Posterior cingulate gyrus (tissue), 11 donors: Measurements from ENCODE around the gene RIPOR3.
"Not testable (repeated sequence)": the region's sequence is repeated elsewhere in the genome, so short reads cannot be mapped to it uniquely, and the experiment has no call there.

Experiments
- DNase-seq, 10 donors: peaks; one replicate each; pipeline versions ENCODE4 v3.0.0 to v3.0.0-alpha.2; 2020 to 2021; ENCODE audit warnings: mixed read lengths in 3 of 10
- intact Hi-C: fragments of 100-400 bp; cut with DNase I; formaldehyde crosslinking; loops from one replicate; pipeline ENCODE4 v1.15.1; 2023

Gene RIPOR3

DNA sequence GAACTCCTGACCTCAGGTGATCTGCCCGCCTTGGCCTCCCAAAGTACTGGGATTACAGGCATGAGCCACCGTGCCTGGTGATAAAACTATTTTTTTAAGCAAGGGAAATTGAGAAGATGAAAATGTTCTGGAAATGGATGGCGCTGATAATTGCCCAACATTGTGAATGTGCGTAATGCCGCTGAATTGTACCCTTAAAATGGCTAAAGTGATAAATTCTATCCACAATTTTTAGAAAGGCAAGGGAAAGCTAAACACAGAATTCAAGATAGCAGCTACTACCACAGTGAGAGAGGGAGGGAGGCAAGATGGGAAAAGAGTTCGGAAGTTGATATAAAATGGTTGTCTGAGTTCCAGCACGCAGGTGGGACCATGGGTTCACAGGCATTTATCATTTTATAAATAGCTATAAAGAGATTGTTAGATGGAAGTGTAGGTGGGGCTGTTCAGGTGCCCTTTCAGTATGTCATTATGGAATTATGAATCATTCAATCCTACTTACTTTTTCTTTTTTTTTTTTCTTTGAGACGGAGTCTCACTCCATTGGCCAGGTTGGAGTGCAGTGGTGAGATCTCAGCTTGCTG is 8.3 kb downstream of the RIPOR3 start:
- no peak for DNase-seq
- intact Hi-C loops = no loop called here

DNA sequence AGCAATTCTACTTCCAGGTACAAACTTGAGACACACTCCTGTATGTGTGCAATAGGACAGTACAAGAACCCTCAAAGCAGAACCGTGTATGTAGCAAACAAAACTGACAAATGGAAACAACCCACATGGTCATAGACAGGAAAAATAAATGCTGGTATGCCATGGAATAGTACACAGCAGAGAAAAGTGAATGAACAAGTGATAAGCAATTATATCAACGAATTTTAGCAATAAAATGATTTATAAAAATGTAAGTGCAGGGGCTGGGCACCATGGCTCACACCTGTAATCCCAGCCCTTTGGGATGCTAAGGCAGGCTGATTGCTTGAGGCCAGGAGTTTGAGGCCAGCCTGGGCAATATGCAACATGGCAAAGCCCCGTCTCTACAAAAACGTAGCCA is 9.3 kb downstream of the RIPOR3 start:
- intact Hi-C loops = no loop called here
- DNase-seq = no peak

DNA sequence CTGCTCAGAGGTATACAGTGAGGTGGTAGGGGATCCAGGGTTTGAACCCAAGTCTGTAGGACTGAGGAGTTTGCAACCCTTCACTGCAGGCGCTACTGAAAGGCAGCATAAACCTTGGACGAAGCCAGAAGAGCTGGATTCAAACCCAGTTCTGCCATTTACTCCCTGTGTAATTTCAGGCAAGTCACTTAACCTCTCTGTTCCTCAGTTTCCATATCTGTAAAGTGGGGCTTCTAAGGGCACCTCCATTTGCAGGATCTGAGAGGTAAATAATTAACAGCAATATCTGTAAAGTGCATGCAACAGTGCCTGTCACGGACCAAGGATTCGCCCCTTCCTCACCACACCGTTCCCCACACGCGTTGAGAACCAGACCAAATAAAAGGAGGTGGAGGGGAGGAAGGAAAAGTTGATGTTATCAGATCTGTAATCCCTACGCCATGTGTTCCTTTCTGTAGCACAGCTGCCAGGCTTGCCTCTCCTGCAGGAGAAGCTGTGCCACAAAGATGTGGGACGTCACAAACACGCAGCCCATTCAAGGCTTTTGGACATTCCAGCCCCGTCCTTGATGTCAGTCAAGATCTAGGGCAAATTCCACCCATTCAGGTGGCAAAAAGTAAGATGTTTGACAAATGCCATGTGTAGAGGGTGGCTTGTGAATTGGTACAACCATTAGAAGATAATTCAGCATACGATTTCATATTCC is 9.8 kb downstream of the RIPOR3 start:
- DNase-seq = no peak
- intact Hi-C loops = no loop called here

DNA sequence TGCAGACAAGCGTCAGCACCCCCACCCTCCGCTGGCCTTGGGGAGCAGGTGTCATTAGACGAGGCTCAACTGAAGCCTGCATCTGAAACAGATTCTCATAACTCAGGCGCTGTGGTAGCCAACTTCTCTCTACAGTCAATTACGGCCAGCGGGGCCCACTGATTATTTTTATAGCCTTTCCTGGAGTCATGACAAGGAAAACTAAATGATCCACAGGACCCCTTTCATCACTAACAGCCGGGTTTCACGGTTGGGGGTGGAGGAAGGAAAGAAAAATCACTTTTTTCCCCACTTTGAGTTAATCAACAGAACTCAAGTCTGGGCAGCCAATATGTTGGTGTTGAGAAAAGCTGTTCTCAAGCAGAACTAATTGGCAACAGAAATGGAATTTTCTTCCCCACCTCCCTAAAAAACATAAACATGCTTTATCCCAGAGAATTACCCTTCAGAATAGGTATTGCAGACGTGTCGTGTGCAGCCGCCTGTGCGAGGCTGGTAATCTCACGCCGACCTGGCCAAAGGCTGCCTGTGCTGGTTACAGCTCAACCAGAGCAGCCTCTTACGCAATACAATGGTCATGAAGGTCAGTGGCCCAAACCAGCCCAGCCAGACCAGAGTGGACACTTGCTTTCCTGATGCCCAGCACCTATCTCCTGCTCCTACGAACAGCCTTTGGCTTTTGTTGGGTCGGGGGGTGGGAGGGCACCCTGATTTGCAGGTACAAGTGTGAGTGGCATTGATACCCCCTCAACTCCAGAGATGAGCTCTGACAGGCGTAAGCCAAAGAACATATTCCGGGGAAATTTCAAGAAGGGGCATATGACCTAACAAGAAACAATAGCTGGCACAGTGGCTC is 11.0 kb downstream of the RIPOR3 start:
- no peak for DNase-seq
- intact Hi-C loops = no loop called here

DNA sequence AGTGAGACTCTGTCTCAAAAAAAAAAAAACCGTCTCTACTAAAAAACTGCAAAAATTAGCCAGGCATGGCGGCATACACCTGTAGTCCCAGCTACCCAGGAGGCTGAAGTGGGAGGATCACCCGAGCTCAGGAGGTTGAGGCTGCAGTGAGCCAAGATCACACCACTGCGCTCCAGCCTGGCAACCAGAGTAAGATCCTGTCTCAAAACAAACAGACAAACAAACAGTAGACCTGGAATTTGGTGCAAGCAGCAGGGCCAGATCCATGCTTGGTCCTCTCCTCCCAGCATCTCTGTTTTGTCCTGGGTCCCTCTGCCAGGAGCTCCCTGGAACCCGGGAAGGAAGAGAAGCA is 11.6 kb downstream of the RIPOR3 start:
- intact Hi-C loops = no loop called here
- DNase-seq = no peak

DNA sequence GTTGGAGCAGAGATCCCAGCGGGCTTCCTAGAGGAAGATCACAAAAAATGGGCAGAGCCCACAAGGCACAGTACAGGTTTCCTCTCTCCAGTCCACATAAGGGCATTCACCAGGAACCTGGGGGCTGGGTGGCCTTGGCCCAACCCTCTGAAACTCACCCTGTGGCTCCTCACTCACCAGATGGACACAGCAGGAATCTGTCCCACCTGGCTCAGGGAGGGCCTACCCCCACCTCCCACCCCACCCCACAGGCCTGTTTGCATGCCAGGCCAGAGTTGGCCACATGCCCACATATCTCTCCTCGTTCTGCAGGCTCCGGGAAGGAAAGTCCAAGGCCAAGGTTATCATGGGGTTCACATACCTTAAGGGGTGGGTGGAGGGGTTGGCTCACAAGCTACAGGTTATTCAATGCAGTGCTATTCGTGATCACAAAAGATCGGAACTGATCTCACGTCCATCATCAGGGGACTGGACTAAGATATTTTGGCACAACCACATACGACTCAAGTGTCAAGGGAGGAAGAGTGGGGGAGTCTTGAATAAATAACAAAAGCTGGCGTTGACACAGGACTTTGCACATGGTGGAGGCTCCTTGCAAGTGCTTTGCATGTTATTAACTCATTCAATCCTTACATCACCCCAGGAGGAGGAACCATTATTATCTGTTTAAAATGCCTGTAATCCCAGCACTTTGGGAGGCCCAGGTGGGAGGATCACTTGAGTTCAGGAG is 13.0 kb downstream of the RIPOR3 start:
- no peak for DNase-seq
- intact Hi-C loops = no loop called here

DNA sequence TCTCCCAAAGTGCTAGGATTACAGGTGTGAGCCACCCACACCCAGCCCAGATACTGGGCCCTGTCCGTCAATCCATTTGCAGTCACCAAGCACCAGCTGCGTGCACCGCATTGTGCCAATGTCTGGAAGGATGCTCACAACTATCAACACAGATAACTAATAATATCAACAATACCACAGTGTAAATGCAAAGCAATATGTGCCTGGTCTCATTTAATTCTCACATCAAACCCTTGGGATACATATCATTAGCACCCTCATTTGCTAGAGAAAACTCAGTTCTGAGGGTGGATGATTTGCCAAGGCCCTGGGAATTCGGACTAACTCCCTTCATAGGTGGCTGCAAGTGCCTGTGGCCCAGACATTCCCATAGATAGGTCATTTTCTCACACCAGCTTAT is 14.5 kb downstream of the RIPOR3 start:
- DNase-seq = no peak
- intact Hi-C loops = no loop called here

DNA sequence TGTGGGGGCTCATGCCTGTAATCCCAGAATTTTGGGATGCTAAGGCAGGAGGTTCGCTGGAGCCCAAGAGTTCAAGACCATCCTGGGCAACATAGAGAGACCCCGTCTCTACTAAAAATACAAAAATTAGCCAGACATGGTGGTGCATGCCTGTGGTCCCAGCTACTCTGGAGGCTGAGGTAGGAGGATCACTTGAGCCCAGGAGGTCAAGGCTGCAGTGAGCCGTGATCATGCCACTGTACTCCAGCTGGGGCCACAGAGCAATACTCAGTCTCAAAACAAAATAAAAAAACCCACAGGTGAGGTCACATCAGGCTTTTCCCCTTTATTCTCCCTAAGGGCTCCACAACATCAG is 15.0 kb downstream of the RIPOR3 start:
- DNase-seq = peak in 1 of 10 donors; percentile 3
- intact Hi-C loops = not testable (repeated sequence)

DNA sequence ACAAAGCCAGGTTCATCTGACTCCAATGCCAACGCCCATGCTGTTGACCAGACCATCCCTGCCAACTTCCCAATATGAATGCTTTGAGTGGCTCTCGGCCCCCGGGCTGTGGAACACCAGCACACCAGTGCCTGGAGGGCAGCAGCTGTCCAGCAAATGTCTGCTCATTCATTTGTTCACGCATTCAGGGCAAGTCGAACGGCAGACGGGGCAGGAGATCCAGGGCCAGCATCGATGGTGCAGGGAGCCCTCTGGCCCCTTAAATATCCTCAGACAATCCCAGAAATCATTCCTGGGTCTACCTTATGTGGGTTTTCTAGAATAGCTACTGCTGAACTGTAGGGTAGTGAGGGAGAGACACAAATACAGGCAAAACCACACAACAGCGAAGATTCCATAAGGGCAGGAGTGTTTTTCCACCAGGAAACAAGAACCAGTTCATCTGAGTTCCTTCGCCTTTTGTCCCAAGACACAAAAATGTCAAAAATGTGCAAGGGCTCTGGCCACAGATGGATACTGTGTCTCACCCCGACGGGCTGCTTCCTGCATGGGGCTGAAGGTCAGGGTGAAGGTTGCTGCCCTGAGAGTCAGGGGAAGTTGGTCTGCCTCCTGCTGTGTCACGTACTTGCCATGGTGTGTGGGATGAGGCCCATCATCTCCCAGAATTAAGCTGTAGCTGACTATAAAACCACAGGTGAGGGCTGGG is 15.5 kb downstream of the RIPOR3 start:
- DNase-seq = no peak
- intact Hi-C loops = no loop called here

DNA sequence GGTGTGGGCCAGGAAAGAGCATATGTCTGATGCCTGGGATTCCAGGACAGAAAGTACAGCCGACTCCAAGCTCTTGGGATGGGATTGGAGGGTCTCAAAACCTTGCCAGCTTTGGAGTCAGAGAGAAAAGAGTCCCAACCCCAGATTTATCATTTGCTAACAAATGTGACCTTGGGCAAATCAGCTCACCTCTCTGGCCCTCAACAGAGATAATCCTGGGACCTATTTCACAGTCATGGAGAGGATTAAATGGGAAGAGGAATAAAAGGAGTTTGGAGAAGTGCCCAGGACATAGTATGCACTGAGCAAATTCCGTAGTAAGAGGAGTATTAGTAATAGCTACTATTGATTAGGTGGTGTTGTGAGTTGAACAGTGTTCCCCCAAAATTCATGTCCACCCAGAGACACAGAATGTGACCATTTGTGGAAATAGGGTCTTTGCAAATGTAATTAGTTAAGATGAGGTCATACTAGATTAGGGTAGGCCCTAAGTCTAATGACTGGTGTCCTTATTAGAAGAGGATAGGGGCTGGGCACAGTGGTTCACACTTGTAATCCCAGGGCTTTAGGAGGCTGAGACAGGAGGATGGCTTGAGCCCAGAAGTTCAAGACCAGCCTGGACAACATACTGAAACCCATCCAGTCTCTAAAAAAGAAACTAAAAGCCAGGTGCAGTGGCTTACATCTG is 17.1 kb downstream of the RIPOR3 start:
- intact Hi-C loops = no loop called here
- no peak for DNase-seq

DNA sequence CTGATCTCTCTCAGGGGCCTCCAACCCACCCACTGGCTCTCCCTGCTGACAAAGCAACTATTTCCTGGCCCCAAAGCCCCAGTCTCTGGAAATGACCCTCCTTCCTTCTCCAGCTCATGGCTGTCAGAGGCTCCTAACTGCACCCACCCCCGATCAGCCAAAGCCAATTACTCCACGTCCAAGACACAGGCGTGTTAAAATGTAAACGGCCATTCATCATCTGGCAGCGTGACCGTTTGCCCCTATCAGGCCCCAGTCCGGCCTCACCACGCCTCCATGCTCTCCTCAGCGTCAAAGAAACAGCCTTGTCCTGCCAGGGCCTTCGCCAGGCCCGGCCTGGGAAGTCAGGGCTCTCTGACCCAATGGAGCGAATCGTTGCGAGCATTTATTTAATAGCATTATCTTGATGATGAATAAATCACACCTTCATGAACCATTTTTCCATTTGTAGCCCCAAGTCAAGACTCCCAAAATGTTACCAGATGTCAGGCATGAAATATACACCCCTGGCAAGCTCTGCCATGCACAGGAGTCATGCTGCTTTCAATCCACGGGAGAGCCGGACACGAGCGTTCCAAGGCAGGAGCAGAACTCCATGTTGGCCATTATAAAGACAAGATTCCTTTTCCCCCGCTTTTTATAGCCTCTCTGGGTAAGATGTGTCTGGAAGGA is 17.7 kb downstream of the RIPOR3 start:
- intact Hi-C loops = no loop called here
- DNase-seq = no peak

DNA sequence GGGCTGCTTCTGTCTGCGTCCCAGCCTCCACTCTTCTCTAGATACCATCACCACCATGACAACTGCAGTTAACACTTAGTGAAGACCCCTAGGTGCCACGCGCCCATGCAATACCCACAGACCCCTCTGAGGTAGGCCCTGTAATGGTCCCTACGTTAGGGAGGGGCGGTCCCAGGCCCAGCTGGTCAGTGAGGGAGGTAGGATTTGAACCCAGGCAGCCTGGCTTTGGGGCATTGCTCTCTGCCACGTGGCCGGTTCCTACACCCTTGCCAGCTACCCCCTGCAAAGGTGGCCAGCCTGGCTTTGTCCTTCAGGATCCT is 18.2 kb downstream of the RIPOR3 start:
- no peak for DNase-seq
- intact Hi-C loops = no loop called here

DNA sequence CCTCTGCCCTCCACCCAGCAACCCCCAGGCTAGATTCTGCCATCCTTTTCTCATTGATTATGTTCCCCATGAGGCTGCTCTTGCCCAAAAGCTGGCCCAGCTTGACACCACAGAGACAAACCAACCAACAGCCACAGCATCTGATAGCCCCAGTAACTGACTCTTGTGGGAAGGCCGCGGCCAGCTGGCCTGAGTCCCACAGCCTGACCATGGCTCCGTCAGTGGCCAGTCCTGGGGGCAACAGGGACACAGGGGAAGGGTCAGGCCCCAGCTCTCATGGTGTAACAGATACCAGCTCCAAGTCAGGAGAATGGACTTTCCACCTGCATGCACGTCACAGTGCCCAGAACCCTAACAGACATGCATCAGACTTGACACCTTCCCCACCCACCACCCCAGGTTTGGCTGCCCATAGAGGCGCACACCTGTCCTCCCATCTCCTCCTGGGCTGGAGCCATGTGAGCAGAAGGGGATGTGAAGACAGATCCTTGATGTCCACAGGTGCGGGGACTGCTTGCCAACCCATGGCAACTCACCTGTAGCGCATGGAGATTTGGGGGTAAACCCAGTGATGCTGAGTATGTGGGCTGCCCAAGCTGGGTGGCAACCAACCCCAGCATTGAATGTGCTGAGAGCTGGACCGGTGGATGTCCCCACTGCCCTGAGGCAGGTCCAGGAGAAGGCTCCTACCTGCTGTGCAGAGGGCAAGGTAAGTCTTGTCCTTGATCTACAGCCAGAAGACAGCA is 18.8 kb downstream of the RIPOR3 start:
- DNase-seq = no peak
- intact Hi-C loops = no loop called here

DNA sequence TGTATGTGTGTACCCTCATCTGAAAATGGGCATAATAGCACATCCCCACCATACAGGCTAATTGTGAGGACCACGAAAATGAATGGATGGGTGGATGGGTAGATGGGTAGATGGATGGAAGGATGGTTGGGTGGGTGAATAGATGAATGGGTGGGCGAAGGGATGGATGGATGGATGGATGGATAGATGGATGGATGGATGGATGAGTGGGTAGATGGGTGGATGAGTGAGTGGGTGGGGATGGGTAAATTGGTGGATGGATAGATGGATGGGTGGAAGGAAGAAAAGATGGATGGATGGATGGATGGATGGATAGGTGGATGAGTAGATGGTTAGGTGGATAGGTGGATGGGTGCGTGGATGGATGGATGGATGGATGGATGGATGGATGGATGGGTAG is 19.7 kb downstream of the RIPOR3 start:
- intact Hi-C loops = no loop called here

DNA sequence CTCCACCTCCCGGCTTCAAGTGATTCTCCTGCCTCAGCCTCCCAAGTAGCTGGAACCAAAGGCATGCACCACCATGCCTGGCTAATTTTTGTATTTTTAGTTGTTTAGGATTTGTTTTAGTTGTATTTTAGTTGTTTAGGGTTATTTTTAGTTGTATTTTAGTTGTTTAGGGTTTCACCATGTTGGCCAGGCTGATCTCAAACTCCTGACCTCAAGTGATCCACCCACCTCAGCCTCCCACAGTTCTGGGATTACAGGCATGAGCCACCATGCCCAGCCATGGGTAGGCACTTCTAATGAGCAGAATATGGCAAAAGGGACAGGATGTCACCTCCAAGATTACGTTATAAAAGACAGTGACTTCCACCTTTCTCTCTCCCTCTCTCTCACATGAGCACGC is 20.3 kb downstream of the RIPOR3 start:
- intact Hi-C loops, DNase-seq: not testable (repeated sequence)

More for the DNA sequence above, 19.7 kb downstream of the RIPOR3 start:
- DNase-seq = no peak

DNA sequence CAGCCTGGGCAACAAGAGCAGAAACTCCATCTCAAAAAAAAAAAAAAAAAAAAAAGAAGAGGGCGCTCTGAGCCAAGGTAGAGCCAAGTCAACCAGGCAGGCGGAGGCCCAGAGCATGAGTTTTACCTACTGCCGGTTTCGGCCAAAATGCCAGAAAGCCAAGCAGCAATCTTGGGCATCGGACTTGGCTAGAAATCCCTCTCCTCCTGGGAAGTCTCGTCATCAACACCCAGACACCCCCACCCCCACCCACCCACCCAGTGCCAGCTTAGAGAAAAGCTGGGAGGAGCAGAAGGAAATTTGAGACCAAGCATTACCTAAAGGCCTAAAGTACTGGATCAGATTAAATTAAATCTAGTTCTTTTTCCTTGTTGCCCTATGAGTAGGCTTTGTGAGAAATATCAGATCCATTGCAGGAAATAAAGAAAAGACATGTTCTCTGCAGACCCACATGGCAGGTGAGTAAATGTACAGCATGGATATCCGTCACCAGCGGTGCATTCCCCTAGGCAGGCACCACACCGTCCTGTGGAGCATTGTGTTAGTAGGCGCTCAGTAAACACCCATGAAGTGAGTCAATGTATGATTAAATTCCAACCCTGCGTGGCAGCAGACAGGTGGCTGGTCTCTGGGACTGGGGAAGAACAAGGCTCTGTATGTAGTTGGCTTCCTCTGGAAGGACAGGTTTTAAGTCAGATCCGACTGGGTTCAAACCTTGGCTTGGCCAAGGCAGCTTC is 21.0 kb downstream of the RIPOR3 start:
- intact Hi-C loops = no loop called here
- no peak for DNase-seq

DNA sequence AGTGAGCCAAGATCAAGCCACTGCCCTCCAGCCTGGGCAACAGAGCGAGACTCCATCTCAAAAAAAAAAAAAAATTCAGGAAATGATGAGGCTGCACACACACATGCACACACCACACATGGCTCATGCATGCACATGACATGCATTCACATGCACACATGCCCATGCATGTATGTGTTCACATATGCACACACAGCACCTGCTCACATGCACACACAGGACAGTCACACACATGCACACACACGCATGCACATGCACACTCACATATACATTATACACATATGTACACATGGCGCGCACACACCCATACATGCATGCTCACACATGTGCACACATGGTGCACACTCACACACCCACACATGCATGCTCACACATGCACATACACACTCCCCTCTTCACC is 22.5 kb downstream of the RIPOR3 start:
- peak in 1 of 10 donors; percentile 21 for DNase-seq
- intact Hi-C loops = loop anchor here (10.0 kb wide), 1 partner anchor 76 kb away; no protein-coding TSS in a partner anchor

DNA sequence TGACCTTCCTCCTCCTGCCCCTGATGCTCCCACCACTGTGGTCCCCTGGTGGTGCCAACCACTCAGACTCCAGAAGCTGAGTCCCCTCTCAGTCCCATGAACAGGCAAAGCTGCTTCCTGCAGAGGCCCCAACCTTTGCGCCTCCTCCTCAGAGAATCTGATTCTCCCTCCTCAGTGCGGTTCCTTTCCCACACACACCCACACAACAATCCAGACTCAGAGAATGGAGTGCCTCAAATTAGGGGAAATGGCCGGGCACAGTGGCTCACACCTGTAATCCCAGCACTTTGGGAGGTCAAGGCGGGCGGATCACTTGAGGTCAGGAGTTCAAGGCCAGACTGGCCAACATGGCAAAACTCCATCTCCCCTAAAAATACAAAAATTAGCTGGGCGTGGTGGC is 23.0 kb downstream of the RIPOR3 start:
- intact Hi-C loops = loop anchor here (10.0 kb wide), 1 partner anchor 76 kb away; no protein-coding TSS in a partner anchor
- peak in 1 of 10 donors; percentile 10 for DNase-seq
